GM13977 (cell line): Measurements from ENCODE around the gene TTC28.

Experiments used
- DNase-seq: peaks from one replicate; pipeline ENCODE4 v3.0.0; 2012; ENCODE audit warnings: low spot score
- CTCF ChIP-seq: IDR thresholded peaks from 2 replicates; pipeline ENCODE4 v1.5.1; 2012; ENCODE audit warnings: mild to moderate bottlenecking, control low read depth; ENCODE audit not compliant: insufficient read depth; ENCODE audit errors: extremely low read depth, missing control alignments
- in situ Hi-C: fragments of 300-500 bp; cut with MboI; formaldehyde crosslinking; loops from one replicate; pipeline ENCODE4 v1.12.0; 2022; ENCODE audit warnings: low sequenced_read_pairs, low pct_unique_long_range_greater_than_20kb, mixed read lengths, inconsistent platforms; ENCODE audit not compliant: unreplicated experiment

Gene TTC28

GRCh38 chr22:28019360-28019759, 660.3 kb downstream of the TTC28 start:
- no peak for DNase-seq
- TF ChIP-seq CTCF = no peak
- in situ Hi-C loops = no loop called here

- DNase-seq = no peak
- no peak for TF ChIP-seq CTCF
- in situ Hi-C loops = no loop called here
Measured at GRCh38 chr22:28018461-28018927, 661.1 kb downstream of the TTC28 start.

- TF ChIP-seq CTCF = no peak
- no peak for DNase-seq
- in situ Hi-C loops = no loop called here
Measured at GRCh38 chr22:28017859-28018258, 661.8 kb downstream of the TTC28 start.

- no peak for DNase-seq
- TF ChIP-seq CTCF = no peak
- in situ Hi-C loops = no loop called here
Measured at GRCh38 chr22:28017558-28017820, 662.2 kb downstream of the TTC28 start.

GRCh38 chr22:28016781-28017557, 662.7 kb downstream of the TTC28 start:
- TF ChIP-seq CTCF = no peak
- in situ Hi-C loops = no loop called here

GRCh38 chr22:28015676-28016601, 663.7 kb downstream of the TTC28 start:
- in situ Hi-C loops = no loop called here
- TF ChIP-seq CTCF = no peak
- no peak for DNase-seq

More at GRCh38 chr22:28016781-28017557, 662.7 kb downstream of the TTC28 start:
- no peak for DNase-seq
